ENCODE measurements around the gene PCED1B.
"Not testable (repeated sequence)": the region's sequence is repeated elsewhere in the genome, so short reads cannot be mapped to it uniquely, and the experiment has no call there.

Gene PCED1B

DNA sequence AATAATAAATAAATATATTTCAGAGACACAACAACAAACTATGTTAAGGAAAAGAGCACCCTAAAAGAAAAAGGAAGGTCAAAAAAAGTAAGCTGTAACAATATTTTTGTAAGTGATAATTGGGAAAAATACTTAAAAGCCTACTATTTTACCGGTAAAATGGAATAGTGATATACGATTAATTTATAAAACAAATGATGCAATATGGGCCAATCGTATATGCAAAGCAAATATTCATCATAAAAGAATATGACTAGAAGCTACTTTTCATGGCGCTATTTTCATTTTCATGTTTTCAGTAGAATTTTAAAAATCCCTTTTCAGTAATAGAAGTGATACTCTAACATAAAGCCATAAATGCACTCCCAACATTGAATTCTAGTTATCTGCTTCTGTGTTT, 131.4 kb downstream of the PCED1B start:
- no peak for DNase-seq (ENCODE audit: low spot score)

DNA sequence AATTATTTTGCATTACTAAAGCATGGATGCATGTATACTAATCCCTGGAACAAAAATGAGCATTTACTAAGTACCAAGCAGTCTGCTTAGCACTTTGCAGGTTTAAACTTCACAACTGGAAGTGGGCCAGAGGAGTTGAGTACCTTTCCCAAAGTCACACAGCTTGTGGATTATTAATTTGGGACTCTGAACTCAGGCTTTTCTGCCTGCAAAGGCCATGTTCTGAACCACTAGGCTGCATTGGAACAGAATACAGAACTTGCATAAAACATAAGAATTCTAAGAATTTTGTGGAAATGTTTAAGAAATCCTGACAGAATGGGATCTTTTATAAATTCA, 133.2 kb downstream of the PCED1B start:
- DNase-seq (ENCODE audit: low spot score): no peak

DNA sequence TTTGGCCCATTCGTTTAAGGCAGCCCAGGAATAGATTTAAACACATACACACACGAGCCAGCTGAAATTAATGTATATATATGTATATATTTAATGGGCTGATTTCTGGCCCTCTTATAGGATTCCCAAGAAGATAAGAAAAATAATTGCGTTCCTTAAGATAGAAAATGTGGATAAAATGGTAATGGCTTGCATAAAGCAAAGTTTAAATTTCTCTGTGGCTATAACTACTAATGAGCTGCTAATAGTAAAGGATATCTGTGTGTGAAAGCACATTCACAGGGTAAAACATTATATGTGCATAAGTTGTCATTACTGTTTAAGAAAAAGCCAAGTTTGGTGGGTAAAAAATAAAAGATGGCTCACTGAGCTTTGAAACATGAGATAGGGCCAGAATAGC, 134.0 kb downstream of the PCED1B start:
- DNase-seq (ENCODE audit: low spot score): no peak

DNA sequence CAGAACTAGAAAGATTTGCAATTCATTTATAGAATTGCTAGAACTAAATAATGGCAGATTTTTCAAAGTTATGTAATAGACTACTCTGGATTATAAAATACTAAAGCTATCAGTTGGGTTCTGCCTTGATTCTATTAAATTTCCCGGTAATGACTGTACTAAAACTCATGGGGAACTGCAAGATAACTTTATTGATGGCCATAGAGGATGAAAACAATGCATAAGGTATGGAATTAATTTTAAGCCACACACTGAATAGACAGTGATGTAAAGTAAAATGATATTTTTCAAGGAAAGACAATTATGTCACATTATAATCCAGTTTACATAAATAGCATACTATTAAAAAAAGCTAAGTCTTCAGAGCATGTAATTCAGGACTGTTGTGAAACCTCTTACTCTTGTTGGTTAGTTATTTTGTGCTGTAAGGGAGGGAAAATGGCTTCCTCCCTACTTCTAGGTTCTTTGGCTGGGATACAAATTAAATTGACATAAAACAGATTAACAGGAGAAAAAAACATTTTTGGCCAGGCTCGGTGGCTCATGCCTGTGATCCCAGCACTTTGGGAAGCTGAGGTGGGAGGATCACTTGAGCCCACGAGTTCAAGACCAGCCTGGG, 134.7 kb downstream of the PCED1B start:
- no peak for DNase-seq (ENCODE audit: low spot score)

DNA sequence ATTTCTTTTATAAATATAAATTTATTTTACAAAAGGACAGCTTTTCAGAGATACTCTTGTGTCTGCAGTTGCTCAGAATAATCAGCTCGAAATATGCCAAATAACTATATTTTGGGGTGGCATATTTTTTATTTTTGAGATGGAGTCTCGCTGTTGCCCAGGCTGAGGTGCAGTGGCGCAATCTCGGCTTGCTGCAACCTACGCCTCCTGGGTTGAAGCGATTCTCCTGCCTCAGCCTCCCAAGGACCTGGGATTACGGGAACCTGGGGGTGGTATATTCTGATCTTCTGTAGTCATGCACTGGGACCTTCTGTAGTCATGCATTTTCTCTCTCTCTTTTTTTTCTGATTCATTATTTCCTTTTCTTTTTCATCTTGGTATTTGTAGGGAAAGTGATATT, 135.3 kb downstream of the PCED1B start:
- DNase-seq (ENCODE audit: low spot score): no peak

DNA sequence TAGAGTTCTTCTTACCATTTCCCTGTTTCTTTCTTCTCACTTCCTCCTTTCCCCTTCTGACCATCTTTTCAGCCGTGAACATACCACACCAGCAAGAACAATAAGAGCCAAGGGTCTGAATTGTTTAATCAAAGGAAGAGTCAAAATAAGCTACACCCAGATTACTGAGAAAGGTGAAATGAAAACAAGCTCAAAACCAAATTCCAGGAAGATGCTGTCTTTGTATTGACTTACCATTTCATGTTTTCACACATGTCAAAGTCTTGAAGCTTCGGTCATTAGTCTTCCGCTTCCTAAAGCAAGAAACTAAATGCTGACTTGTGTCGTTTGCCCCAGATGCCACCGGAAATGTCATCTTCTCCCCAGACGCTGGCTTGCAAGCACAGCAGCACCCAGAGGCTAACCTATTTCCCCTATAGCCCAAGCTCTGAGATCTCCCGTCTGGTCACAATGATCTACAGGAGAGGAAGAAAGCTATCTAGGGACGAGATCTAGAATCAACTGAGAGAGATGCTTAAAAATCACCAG, 136.8 kb downstream of the PCED1B start:
- DNase-seq (ENCODE audit: low spot score): no peak

DNA sequence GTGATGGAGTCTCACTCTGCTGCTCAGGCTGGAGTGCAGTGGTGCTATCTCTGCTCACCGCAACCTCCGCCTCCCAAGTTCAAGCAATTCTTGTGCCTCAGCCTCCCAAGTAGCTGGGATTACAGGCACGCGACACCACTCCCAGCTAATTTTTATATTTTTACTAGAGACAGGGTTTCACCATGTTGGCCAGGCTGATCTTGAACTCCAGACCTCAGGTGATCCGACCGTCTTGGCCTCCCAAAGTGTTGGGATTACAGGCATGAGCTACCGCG, 138.1 kb downstream of the PCED1B start:
- not testable (repeated sequence) for DNase-seq (ENCODE audit: low spot score)

DNA sequence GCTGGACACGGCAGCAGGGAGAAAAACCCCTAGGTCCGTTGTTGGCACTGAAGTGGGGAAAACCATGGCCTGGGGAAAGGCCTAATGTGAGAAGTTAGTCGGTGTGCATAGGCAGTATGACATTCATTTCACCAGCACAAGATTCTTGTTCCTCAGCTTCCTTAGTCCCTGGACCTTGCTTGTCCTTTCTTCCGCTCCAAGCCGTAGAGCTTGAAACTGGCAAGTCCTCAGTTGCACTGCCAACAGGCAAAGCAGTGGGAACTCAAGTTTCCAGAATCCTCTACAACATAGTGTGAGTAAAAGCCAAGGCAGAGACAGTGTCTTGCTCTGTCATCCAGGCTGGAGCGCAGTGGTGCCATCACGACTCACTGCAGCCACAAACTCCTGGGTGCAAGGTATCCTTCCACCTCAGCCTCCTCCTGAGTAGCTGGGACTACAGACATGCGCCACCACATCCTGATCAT, 138.8 kb downstream of the PCED1B start:
- DNase-seq (ENCODE audit: low spot score): no peak

DNA sequence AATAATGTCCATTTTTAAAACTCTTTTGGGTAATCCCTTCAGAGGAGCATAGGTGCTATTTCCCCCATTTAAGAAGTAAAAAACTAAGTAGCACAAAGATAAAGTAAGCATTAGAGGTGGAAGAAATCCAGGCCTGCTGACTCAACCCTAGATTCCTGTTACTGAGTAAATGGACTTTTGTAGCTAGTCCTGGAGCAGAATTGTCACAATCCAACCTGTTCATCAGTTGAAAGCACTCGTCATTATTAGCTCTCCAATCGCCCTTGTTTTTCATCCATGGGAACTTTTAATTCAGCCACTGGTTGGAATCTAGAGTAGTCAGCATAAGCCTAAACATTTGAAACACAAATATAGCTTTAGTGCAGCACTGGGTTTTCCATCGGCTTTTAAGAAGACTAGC, 139.8 kb downstream of the PCED1B start:
- no peak for DNase-seq (ENCODE audit: low spot score)

DNA sequence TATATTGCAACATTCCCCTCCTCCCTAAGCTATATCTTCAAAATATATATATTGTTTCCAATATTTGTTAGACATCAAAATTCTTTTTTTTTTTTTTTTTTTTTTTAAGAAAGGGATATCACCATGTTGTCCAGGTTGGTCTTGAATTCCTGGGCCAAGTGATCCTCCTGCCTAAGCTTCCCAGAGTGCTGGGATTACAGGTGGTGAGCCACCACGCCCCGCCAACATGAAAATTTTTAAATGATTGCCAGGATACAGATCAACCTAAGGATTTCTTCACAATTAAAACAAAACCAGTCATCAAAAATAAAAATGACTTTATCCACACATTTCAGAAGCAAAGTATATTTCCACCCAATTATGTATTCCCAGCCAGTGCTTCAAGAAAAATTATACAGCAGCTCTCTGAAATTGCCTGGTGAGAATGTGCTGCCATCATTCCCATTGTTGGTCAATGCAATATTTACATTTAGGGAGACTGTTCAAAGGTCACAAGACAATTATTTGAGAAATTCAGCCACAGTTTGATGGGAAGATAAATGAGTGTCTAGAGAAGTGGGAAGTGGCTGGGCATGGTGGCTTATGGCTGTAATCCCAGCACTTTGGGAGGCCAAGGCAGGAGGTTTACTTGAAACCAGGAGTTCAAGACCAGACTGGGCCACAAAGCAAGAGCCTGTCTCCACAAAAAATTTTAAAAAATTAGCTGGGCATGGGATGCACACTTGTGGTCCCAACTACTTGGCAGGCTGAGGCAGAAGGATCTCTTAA, 142.0 kb downstream of the PCED1B start:
- no peak for DNase-seq (ENCODE audit: low spot score)

DNA sequence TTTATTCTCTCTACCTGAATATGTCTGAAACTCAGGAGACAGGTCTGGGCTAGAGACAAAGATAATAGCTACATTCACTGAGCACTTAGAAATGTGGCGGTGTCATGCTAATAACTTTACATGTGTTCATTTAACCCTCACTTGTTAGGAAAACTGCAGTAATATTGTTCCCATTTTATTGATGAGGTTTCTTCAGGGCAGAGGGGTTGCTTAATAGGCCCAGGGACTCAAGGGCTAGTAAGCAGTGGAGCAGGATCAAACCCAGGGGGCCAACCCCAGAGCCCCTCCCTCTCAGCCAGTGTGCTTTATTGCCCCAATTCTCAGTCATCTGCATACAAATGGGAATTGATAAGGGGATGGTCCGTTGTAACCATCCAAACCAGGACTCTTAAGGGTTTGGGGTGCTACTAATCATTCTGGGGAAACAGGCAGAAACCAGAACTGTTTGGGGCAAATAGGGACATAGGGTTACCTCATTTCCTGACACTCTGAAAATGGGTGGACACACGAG, 143.2 kb downstream of the PCED1B start:
- DNase-seq (ENCODE audit: low spot score): peak; percentile 46

DNA sequence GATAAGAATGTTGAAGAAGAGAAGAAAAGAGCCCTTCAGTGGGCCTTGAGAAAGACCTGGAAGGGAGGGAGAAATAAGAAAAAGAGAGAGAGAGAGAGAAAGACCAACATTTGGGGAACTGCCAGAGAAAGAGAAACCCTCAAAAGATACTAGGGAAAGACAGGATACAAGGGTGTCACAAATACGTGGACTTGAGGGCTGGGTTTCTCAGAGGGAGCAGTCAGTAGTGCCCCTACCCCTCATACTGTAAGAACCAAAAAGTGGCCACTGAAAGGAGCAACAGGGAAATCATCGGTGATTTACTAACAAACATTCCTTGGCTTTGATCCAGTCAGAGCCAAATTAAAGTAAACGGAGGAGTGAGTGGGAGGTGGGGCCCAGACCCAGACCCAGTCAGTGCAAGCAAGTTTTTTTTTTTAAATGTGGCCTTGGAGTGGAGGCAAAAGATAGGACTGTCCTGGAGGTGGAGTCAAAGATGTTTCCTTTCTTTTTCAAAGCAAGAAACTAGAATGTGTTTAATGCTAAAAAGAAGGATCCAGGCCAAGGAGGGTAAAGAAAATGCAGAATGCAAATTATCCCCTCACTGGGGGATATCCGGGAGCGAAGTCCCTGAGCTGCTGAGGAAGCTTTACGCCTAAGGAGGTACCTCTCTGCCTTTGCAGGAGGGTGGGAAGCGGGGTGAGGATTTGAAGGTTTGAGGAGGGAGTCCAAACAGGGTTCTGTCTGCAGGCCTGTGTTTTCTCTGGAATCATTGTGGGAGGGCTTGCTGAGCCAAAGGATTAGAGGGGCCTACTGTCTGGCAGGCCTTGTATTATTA, 143.8 kb downstream of the PCED1B start:
- peak; percentile 43 for DNase-seq (ENCODE audit: low spot score)

DNA sequence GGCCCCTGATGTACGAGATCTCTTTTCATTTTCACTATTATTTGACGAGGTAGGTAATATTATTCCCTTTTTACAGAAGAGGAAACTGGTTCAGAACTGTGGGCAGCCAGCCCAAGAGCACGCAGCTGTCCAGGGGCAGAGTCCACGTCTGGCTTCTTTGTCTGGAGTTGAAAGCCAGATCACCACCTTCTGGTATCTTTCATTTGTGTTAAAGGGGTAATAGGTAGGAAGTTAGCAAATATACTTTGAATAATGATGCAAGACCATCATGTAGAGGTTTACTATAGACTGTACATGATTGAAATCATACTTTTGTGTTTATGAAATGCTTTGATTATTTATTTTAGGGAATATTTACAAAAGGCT, 144.4 kb downstream of the PCED1B start:
- no peak for DNase-seq (ENCODE audit: low spot score)

DNA sequence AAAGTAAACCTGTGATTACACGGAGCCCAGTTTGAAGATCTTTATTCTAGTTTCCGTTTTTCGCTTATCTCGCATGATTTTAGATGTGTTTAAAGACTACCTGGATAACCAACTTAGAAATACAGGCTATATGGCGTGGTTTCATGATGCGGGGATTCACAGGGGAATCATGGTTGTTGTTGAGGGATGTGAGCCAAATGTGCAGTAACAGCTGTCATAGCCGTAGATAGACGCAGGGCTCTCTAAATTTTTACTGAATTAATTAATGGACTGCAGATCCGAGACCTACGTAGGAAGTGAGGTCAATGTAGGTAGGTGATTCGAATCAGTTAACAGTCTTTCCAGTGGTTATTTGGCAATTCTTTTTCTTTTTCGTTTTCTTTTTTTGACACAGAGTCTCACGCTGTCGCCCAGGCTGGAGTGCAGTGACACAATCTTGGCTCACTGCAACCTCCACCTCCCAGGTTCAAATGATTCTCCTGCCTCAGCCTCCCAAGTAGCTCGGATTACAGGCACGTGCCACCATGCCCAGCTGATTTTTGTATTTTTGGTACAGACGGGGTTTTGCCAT, 145.2 kb downstream of the PCED1B start:
- no peak for DNase-seq (ENCODE audit: low spot score)

DNA sequence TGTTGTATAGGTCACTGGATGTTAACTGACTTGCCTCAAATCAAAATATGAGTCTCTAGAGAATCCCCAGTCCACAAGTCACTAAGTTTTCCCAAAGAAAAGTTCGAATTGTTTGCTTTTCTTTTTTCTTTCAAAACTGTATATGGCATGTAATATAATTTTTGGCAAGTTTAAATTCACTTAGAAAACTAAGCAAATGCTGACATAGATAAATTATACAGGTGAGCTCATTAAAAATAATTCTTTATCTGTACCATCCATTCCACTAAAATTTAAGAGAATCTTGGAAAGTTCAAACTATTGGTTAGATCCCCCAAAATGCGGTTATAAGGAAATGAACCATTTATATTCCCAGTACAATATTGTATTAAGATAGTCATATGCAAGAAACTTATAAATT, 145.9 kb downstream of the PCED1B start:
- DNase-seq (ENCODE audit: low spot score): no peak

DNA sequence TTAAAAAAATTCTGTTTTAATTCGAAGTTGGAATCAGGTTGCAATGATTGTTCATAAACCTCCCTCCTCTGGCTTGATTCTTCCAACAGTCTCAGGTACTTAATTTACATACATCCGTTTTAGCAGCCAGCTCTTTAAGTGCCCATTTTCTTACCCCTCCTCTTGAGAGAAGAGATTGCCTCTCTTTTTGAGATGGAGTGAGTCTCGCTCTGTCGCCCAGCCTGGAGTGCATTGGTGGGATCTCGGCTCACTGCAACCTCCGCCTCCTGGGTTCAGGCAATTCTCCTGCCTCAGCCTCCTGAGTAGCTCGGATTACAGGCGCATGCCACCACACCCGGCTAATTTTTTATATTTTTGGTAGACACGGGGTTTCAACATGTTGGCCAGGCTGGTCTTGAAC, 146.8 kb downstream of the PCED1B start:
- no peak for DNase-seq (ENCODE audit: low spot score)

DNA sequence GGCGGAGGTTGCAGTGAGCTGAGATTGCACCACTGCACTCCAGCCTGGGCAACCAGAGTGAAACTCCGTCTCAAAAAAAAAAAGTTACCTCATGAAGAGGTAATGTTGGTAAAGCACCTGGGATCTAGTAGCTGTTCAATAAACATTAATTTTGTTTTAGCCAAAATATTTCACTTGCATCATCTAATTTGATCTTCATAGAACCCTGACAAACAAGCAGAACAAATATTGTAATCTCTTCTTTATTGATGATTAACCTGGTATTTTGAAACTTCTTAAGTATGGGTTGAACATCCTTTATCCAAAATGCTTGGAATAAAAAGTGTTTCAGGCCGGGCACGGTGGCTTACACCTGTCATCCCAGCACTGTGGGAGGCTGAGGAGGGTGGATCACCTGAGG, 149.4 kb downstream of the PCED1B start:
- no peak for DNase-seq (ENCODE audit: low spot score)

DNA sequence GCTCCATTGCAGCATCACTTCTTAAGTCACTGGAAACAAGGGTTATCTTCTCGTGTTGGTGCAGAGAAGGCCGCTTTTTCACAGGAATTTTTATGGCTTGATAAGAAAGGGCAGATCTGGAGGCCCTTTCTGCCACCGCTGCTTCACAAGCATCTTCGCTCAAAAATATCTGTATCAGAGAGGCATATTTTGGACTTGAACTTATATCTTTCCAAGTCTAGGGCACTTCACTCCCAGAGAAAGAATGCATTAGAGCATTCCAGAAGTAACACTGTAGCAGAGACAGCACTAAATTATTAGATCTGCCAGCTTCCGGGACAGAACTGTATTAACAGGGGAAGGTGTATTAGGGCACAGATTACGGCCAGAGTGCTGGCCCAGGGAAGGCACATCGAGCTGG, 152.0 kb downstream of the PCED1B start:
- no peak for DNase-seq (ENCODE audit: low spot score)

DNA sequence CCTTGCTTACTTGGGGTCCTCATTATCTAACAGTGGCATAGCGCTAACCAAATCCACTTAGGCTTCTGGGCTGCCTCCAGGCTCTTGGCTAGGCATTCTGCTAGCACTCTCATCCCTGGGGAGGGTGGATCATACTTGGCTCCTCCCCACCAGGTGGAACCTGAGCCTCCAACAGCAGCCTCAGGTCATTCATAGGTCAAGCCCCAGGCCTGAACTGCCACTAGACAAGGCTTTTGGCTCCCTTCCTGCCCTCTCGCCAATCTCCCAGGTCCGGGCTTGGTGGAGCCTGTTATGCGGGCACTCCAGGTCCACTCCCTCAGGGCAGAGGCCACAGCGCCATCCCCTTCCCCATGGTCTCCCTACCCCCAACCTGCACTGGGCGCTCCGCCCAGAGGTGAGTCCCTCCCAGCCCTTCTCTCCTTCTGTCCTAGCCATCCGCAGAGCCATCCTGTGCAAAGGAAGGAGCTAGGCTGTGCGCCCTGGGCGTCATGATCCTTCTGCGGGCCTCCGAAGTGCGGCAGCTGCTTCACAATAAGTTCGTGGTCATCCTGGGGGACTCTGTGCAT, 155.2 kb downstream of the PCED1B start:
- DNase-seq (ENCODE audit: low spot score): peak; percentile 61

DNA sequence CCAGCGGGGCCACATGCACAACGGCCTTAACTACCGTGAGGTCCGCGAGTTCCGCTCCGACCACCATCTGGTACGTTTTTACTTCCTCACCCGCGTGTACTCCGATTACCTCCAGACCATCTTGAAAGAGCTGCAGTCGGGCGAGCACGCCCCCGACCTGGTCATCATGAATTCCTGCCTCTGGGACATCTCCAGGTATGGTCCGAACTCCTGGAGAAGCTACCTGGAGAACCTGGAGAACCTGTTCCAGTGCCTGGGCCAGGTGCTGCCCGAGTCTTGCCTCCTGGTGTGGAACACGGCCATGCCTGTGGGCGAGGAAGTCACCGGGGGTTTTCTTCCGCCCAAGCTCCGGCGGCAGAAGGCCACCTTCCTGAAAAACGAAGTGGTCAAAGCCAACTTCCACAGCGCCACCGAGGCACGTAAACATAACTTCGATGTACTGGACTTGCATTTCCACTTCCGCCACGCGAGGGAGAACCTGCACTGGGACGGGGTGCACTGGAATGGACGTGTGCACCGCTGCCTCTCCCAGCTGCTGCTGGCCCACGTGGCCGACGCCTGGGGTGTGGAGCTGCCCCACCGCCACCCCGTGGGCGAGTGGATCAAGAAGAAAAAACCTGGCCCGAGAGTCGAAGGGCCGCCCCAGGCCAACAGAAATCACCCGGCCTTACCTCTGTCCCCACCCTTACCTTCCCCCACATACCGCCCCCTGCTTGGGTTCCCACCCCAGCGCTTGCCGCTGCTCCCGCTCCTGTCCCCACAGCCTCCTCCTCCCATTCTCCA, 156.0 kb downstream of the PCED1B start:
- DNase-seq (ENCODE audit: low spot score): no peak

DNA sequence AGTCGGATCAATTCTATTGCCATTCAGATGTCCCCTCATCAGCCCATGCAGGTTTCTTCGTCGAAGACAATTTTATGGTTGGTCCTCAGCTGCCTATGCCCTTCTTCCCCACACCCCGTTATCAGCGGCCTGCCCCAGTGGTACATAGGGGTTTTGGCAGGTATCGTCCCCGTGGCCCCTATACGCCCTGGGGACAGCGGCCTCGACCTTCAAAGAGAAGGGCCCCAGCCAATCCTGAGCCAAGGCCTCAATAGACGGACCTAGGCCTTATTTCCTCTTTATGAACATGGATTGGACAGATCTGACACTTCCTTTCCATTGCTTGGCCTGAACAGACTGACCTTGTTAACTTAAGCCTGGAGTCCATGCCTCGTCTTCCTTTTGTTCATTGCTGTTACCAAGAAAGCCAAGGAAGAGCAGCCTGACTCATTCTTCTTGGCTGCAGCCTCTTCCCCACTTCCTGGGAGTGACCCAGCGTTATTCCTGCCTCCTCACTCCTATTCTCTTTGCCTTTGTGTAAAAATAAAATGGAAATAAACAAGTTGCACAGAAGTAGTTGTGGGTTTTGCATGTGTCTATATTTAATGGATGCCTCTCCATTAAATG, 156.8 kb downstream of the PCED1B start:
- DNase-seq (ENCODE audit: low spot score): no peak

All from iPS-NIHi11 (cell line).